K562 treated with DMSO at 1 percent for 48 hours (cell line): ENCODE measurements around the gene KDM5C. TPM values are rescaled to one million over a fixed set of nuclear protein-coding genes. Genes with fewer than 3 reads are reported as not detected.

Experiments used
- total RNA-seq: library from RNA; unstranded; fragments of 300-600 nt; gene quantifications from 2 replicates; pipeline ENCODE4 v1.2.3, GENCODE V29; 2022; ENCODE audit warnings: low replicate concordance; ENCODE audit errors: extremely low read depth

The KDM5C gene
- total RNA-seq: not detected in 2 replicates

DNA sequence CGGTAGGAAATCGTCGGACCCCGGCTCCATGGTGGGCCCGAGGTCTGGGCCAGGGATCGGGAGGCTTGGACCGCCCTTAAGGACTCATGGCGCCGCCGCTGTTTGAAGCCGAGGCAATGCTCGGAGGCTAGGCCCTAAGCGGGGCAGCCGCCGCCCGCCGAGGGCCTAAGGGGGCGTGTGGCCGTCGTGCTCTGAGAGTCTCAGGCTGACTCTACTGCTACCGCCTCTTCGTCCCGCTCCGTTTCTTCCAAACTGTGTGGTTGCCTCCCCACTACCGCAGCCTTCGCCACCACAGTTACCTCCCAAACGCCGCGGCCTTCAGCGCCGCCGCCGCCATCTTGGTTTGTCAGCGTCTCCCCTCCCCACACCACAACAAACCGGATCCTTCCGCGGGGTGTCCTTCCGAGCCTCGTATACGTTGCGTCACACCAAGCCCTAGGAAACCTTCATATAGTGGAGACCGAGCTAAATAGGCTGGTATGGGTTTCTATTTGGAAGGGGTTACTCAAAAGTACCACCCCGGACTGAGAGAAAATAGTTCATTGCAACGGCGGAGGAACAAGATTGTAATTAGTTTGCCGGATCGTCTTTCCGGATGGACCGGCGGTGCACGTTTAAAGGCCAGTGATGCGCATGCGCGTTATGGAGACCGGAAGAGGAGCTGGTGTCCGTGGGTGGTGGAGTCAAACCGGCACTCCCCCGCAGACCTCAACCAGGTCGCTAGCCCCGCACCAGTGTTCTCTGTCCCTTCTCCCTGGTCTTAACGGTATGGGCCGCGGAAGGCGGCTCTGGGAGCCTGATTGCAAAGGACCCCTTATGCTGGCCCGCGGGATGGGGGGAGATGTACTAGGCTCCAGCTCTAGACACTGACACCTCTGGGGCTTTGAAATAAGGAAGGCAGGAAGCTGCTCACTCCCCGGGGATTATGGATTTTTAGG is at the start of gene KDM5C:
Gene KDM5C (minus strand): TSS at position 348 of the 938 bp plus-strand sequence. CDS start 318 bp downstream, at position 30.

Other genes with a start within 250 kb of the KDM5C start
- gene GPR173, start 176.4 kb downstream of the KDM5C start, total RNA-seq: not detected in 2 replicates
- gene TSPYL2, start 142.8 kb downstream of the KDM5C start, total RNA-seq: not detected in 2 replicates
- gene KANTR, start 131.1 kb downstream of the KDM5C start, total RNA-seq: not detected in 2 replicates
- not detected in 2 replicates for gene IQSEC2, start 56.4 kb upstream of the KDM5C start, total RNA-seq
- not detected in 2 replicates for gene SMC1A, start 197.4 kb upstream of the KDM5C start, total RNA-seq
- not detected in 2 replicates for gene RIBC1, start 197.7 kb upstream of the KDM5C start, total RNA-seq
- not detected in 2 replicates for gene HSD17B10, start 209.2 kb upstream of the KDM5C start, total RNA-seq